Measurements from ENCODE around the gene PKD1L1.

PKD1L1 gene

GRCh38 chr7:47726047-47726726 lies 222.1 kb downstream of the PKD1L1 start:
- no peak for DNase-seq

- DNase-seq = no peak
Measured at GRCh38 chr7:47725031-47725780, 223.1 kb downstream of the PKD1L1 start.

Measured in activated CD4-positive, alpha-beta T cell treated with anti-CD3 and anti-CD28 coated beads, Interleukin-2, amount 50 U/mL, for 16 hours (primary cell).